Stimulated activated CD4-positive, alpha-beta T cell treated with anti-CD3 and anti-CD28 coated beads, Interleukin-1b, Interleukin-23, amount 100 ng/mL, for 48 hours (primary cell): ENCODE results near the gene ALDOA.
A peak's percentile ranks its signal among the peaks of the same experiment; 100 is the strongest.

Experiments used
- DNase-seq: peaks from one replicate; pipeline ENCODE4 v3.0.0-alpha.2; 2020

The ALDOA gene

GRCh38 chr16:30070490-30070889, 4.9 kb downstream of the ALDOA start:
- DNase-seq, result no peak

DNA sequence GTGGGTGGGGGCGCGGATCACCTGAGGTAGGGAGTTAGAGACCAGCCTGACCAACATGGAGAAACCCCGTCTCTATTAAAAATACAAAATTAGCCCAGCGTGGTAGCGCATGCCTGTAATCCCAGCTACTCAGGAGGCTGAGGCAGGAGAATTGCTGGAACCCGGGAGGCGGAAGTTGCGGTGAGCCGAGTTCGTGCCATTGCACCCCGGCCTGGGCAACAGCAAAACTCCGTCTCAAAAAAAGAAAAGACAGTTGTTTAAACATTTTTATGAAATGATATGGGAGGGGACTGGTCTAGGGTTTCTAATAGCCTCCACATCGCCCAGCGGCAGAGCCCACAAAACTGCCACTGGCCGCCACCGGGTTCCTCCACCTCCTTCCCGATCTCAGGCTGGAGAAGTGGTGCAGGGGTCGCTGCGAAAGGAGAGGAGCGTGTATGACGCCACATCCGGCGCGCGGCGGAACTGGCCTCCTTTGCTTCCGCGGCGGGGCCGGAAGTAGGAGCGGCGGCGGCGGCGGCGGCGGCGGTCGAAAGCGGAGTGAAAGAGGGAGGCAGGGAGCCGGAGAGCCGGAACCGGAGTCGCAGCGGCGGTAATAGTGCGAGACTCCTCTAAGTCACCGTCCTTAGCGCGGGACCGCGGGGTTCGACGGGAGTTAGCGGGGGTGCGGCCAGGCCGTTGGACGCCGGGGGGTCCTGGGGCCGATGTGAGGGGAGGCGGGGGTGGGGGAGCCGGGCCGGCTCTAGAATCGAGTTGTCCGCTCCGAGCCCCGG, 10.1 kb downstream of the ALDOA start, which contains the start of gene PPP4C:
TSS of gene PPP4C (plus strand) at position 492 of the 773 bp plus-strand sequence. CDS start 384 bp downstream, outside the sequence.
- DNase-seq, result peak; percentile 91

DNA sequence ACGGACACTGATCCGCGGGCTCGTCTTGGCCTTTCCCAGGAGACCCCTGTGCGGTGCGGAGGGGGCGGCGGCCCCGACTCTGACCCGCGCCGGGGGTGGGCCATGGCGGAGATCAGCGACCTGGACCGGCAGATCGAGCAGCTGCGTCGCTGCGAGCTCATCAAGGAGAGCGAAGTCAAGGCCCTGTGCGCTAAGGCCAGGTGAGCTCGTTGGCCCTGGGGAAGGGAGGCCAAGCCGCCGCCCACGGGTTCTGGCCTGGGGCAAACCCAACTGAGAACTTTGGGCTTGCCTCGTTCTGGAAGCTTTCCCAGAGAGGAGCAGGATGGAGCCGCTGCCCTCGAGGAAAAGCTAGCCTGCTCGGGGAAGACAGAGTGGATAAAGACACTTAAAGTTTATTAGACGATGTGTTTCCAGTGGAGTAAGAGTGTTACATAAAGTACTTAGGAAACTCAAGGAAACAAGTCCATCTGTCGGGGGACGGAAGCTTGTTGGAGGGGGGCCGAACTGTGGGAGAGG, 10.8 kb downstream of the ALDOA start:
- no peak for DNase-seq

GRCh38 chr16:30077656-30078055, 12.1 kb downstream of the ALDOA start:
- DNase-seq, result no peak

GRCh38 chr16:30078744-30079143, 13.2 kb downstream of the ALDOA start:
- no peak for DNase-seq

DNA sequence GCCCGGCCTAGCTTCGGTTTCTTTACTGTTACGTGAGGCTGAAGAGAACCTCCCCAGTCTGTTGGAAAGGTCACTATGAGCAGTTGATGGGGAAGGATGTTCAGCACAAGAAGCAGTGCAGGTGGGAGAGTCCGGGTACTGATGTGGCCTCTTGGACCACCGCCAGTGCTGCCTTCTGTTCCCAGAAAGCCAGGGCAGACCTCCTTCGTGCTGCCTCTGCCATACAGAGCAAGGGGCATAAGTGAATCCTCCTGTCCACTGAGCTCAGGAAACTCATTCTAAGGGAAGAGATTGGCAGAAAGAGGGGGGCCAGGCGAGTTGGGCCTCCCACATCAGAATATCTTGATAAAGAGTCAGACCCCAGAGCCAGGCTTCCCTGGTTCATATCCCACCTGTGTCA, 13.9 kb downstream of the ALDOA start:
- DNase-seq, result no peak

GRCh38 chr16:30082545-30083090, 17.1 kb downstream of the ALDOA start:
- DNase-seq, result no peak

DNA sequence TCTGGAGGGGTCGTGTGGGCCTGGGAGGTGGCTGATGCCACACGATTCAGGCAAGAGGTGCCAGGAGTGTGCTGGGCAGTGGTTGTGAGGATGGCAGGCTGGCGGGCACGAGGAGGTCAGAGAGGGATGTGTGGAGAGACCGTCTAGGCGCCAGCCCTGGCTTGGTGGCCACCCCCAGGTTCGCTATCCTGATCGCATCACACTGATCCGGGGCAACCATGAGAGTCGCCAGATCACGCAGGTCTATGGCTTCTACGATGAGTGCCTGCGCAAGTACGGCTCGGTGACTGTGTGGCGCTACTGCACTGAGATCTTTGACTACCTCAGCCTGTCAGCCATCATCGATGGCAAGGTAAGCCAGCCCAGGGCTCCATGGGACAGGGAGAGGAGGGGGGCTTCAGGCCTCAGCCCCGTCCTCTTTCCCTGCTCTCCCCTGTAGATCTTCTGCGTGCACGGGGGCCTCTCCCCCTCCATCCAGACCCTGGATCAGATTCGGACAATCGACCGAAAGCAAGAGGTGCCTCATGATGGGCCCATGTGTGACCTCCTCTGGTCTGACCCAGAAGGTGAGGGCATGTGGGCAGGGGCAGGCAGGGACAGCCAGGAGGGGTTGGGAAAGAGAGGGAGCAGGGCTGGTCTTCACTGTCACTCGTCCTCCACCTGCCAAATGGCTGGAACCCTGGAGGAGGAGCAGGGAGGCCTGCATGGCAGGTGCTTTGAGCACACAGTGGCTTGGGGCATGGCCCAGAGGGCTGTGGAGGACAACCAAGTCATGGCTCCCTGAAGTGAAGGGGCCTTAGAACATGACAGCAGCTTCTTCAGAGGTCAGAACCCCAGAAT, 17.9 kb downstream of the ALDOA start:
- no peak for DNase-seq

GRCh38 chr16:30084096-30084815, 18.7 kb downstream of the ALDOA start:
- DNase-seq, result no peak

DNA sequence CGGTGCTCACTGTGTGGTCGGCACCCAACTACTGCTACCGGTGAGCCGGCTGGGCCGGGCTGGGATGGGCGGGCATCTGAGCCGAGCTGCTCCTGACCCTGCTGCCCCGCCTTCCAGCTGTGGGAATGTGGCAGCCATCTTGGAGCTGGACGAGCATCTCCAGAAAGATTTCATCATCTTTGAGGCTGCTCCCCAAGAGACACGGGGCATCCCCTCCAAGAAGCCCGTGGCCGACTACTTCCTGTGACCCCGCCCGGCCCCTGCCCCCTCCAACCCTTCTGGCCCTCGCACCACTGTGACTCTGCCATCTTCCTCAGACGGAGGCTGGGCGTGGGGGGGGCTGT, 19.2 kb downstream of the ALDOA start:
- no peak for DNase-seq

DNA sequence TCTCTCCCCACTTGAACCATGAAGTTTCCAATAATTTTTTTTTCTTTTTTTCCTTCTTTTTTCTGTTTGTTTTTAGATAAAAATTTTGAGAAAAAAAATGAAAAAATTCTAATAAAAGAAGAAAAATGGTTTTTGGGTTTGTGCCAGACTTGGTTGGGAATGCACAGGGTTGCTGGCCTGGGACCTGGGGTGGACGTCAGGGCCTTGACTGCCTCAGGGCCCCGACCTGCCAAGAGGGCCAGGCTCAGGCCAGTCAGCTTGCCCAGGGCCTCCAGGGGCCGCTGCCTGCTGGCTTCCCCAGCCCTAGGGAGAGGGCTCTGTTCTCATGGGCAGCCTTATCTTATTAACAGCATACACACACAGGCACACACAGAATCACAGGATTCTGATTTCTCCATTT, 19.7 kb downstream of the ALDOA start:
- no peak for DNase-seq

GRCh38 chr16:30085820-30086219, 20.3 kb downstream of the ALDOA start:
- DNase-seq, result no peak

GRCh38 chr16:30086291-30087140, 21.0 kb downstream of the ALDOA start:
- DNase-seq, result no peak

- no peak for DNase-seq
Observed at GRCh38 chr16:30087181-30087898, 21.8 kb downstream of the ALDOA start.

GRCh38 chr16:30088237-30088831, 22.8 kb downstream of the ALDOA start:
- DNase-seq, result no peak

DNA sequence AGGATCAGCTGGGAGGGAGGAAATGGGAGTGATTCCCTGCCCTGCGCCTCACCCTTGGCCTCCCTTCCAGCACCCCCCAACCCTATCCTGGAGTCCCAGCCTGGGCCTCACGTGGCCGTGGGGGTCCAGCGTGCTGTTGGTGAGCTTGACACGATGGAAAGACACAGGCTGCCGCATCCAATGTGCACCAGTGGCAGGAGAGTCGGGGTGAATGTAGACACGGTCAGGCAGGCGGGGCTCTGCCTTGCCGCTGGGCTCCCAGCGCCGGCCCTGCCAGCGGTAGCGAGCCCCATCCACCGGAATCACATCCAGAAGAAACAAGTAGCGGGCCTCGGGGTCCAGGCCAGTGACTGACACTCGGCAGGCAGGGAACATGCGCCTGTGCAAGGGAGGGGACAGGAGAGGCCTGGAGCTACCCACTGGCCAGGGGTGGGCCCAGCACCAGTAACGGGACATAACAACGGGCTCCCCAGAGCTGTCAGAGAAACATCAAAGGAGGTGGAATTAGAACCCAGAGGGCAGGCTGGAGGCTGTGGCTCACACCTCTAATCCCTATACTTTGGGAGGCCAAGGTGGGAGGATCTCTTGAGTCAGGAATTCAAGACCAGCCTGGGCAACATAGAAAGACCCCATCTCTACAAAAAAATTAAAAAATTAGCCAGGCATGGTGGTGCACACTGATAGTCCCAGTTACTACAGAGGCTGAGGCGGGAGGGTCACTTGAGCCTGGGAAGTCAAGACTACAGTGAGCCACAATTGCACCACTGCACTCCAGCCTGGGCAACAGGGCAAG, 23.5 kb downstream of the ALDOA start:
- no peak for DNase-seq

GRCh38 chr16:30090610-30091331, 25.2 kb downstream of the ALDOA start:
- no peak for DNase-seq

GRCh38 chr16:30091474-30092372, 26.2 kb downstream of the ALDOA start, which contains the start of gene TBX6:
TSS of gene TBX6 (minus strand) at chr16:30091924. CDS start at chr16:30091193, 731 bp downstream.
- DNase-seq, result peak; percentile 94
